Suprapubic skin (tissue), 4 donors: ENCODE measurements around the gene C22orf15. TPM values are rescaled to one million over a fixed set of nuclear protein-coding genes. Genes with fewer than 3 reads are reported as not detected.

Experiments used
- DNase-seq, 2 donors: peaks; one replicate each; pipeline ENCODE4 v3.0.0-alpha.2; 2019; ENCODE audit warnings: low spot score in 2 of 2
- H3K27ac ChIP-seq: fragments of 200-600 bp; sonication (generic); one replicate; pipeline ENCODE4 v1.5.1; 2019
- H3K27me3 ChIP-seq: fragments of 200-600 bp; sonication (generic); one replicate; pipeline ENCODE4 v1.5.1; 2019
- H3K36me3 ChIP-seq: fragments of 200-600 bp; sonication (generic); one replicate; pipeline ENCODE4 v1.5.1; 2019
- H3K4me1 ChIP-seq: fragments of 200-600 bp; sonication (generic); one replicate; pipeline ENCODE4 v1.5.1; 2019
- H3K4me3 ChIP-seq: fragments of 200-600 bp; sonication (generic); one replicate; pipeline ENCODE4 v1.5.1; 2019; ENCODE audit warnings: mild to moderate bottlenecking
- H3K9me3 ChIP-seq: fragments of 200-600 bp; sonication (generic); one replicate; pipeline ENCODE4 v1.5.1; 2019
- EP300 ChIP-seq: sonication (generic); formaldehyde crosslinking; IDR thresholded peaks from one replicate; pipeline ENCODE4 v1.6.1; 2017; ENCODE audit warnings: antibody characterized with exemption
- POLR2A ChIP-seq, 2 donors: fragments of 450-650 bp; IDR thresholded peaks; one replicate each; pipeline ENCODE4 v1.6.1; 2017; ENCODE audit warnings: antibody characterized with exemption in 2 of 2, mild to moderate bottlenecking in 2 of 2, moderate library complexity in 2 of 2
- POLR2AphosphoS5 ChIP-seq, 3 donors: sonication (generic); formaldehyde crosslinking; IDR thresholded peaks; one replicate each; pipeline ENCODE4 v1.6.1; 2017; ENCODE audit warnings: antibody characterized with exemption in 3 of 3
- WGBS: methylation state at CpG from one replicate; pipeline ENCODE4 v1.1.5; 2018; 5-methylcytosine and 5-hydroxymethylcytosine counted together
- total RNA-seq, 4 donors: library from RNA; depleted of rRNA; stranded (reverse); fragments of >200 nt; gene quantifications; one replicate each; pipeline ENCODE4 v1.1.0, GENCODE V29; 2016
- TF ChIP-seq, protein P1 (sequence below), 2 donors: fragments of 200-600 bp in 1 of 2; fragments of 450-650 bp in 1 of 2; sonication (generic) in 1 of 2; IDR thresholded peaks; one replicate each; pipeline ENCODE4 v1.5.1; 2016 to 2019; ENCODE audit warnings: antibody characterized with exemption in 2 of 2, mild to moderate bottlenecking in 1 of 2, moderate library complexity in 1 of 2

C22orf15 gene
- total RNA-seq, 4 donors from 2014 or later = not detected

- no peaks in the 10 kb centered on the region for H3K9me3 ChIP-seq
- no peak overlapping the region for H3K27ac ChIP-seq
- H3K4me1 ChIP-seq = peaks cover 41% of the 10 kb centered on the region
- no peak for DNase-seq
- 91% methylated on average over 3 of the region's 3 CpGs for WGBS
- H3K4me3 ChIP-seq = no peak overlapping the region
- TF ChIP-seq POLR2A (IDR thresholded peaks at IDR 0.05) (no peak), EP300 (no peak), POLR2AphosphoS5 (IDR thresholded peaks at IDR 0.05) (no peak)
- TF ChIP-seq, protein P1, sequence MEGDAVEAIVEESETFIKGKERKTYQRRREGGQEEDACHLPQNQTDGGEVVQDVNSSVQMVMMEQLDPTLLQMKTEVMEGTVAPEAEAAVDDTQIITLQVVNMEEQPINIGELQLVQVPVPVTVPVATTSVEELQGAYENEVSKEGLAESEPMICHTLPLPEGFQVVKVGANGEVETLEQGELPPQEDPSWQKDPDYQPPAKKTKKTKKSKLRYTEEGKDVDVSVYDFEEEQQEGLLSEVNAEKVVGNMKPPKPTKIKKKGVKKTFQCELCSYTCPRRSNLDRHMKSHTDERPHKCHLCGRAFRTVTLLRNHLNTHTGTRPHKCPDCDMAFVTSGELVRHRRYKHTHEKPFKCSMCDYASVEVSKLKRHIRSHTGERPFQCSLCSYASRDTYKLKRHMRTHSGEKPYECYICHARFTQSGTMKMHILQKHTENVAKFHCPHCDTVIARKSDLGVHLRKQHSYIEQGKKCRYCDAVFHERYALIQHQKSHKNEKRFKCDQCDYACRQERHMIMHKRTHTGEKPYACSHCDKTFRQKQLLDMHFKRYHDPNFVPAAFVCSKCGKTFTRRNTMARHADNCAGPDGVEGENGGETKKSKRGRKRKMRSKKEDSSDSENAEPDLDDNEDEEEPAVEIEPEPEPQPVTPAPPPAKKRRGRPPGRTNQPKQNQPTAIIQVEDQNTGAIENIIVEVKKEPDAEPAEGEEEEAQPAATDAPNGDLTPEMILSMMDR (IDR thresholded peaks at IDR 0.05) = no peak
- H3K36me3 ChIP-seq = no peaks in the 10 kb centered on the region
- H3K27me3 ChIP-seq = no peaks in the 10 kb centered on the region
These were observed 13.1 kb downstream of the C22orf15 start for GRCh38 chr22:23775779-23776375.

DNA sequence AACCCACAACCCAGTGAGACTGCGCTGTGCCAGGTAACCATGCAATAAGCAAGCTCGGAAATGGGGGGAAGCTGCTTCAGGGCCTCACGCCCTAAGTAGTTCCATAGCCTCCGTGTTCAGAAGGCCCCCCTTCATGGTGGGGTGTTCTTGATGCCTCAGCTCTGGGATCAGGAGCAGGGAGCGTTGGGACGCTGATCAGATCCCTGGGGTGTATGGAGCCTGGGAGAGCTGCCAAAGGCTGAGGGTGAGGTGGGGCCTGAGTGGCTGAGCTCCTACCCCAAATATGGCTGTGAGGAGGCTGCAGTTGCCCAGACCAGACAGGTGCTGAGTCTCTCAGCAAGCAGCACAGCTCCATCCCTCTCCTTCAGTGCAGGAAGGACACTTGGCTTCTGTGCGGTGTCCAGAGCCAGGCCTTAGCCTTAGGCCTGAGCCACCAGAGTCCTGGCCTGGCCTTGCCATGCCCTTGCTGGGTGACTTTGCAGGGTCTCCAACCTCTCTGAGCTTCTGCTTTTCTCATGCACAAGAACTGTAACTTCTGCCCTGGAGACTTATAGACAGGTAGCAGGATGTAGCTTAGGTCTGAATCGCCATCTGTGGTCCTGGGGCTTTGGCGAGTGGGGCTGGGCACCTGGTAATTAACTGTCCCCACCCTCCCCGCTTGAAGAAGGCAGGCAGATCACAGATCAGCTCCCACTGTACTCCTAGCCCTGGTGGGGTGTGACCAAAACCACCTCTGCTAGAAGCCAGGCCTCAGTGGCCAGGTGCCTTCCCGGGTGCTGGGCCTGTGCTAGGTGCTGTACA, 15.2 kb downstream of the C22orf15 start:
- TF ChIP-seq, protein P1 (IDR thresholded peaks at IDR 0.05) = no peak
- TF ChIP-seq POLR2A (IDR thresholded peaks at IDR 0.05) (no peak), POLR2AphosphoS5 (IDR thresholded peaks at IDR 0.05) (no peak), EP300 (no peak)
- DNase-seq = no peak
- H3K36me3 ChIP-seq = no peaks in the 10 kb centered on the region
- no peaks in the 10 kb centered on the region for H3K27me3 ChIP-seq
- WGBS = 81% methylated on average over 6 of the region's 11 CpGs
- H3K4me3 ChIP-seq = no peak overlapping the region
- H3K9me3 ChIP-seq = no peaks in the 10 kb centered on the region
- peaks cover 38% of the 10 kb centered on the region for H3K4me1 ChIP-seq
- H3K27ac ChIP-seq = no peak overlapping the region

GRCh38 chr22:23778577-23778900, 15.7 kb downstream of the C22orf15 start:
- Histone ChIP-seq H3K4me1 (peaks cover 33% of the 10 kb centered on the region), H3K27me3 (no peaks in the 10 kb centered on the region), H3K27ac (no peak overlapping the region), H3K9me3 (no peaks in the 10 kb centered on the region), H3K4me3 (no peak overlapping the region), H3K36me3 (no peaks in the 10 kb centered on the region)
- TF ChIP-seq POLR2A (IDR thresholded peaks at IDR 0.05) (no peak), POLR2AphosphoS5 (IDR thresholded peaks at IDR 0.05) (no peak), EP300 (no peak)
- TF ChIP-seq, protein P1 (IDR thresholded peaks at IDR 0.05) = no peak
- DNase-seq = no peak
- WGBS = 53% methylated on average over 3 of the region's 3 CpGs

GRCh38 chr22:23779083-23779482, 16.3 kb downstream of the C22orf15 start:
- TF ChIP-seq POLR2AphosphoS5 (IDR thresholded peaks at IDR 0.05) = no peak
- TF ChIP-seq, protein P1 (IDR thresholded peaks at IDR 0.05) = no peak
- TF ChIP-seq EP300 = no peak
- no peak for TF ChIP-seq POLR2A (IDR thresholded peaks at IDR 0.05)
- no peaks in the 10 kb centered on the region for H3K36me3 ChIP-seq
- no peak overlapping the region for H3K27ac ChIP-seq
- no peaks in the 10 kb centered on the region for H3K9me3 ChIP-seq
- no peak for DNase-seq
- no peaks in the 10 kb centered on the region for H3K27me3 ChIP-seq
- no peak overlapping the region for H3K4me3 ChIP-seq
- H3K4me1 ChIP-seq = peaks cover 29% of the 10 kb centered on the region
- WGBS = 80% methylated on average over 1 of the region's 16 CpGs

DNA sequence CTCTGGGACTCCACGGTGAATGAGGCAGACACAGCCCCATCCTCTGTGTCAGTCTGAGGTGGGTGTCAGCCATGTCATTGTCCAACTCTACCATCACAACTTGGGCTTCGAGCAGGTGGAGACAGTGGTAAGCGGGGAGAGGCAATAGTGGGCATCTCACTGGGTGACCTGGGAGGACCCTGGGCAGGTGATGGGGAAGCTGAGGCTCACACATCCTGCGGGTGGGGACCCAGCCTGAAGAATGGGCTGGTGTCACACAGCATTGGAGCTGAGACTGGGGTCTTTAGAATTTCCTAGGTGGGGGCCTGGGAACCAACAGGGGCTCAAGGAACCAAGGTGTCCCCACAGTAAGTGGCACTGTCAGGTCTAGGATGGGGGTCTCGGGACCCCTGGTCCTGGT, 16.9 kb downstream of the C22orf15 start:
- Histone ChIP-seq H3K36me3 (no peaks in the 10 kb centered on the region), H3K9me3 (no peaks in the 10 kb centered on the region), H3K4me1 (peaks cover 22% of the 10 kb centered on the region), H3K27me3 (no peaks in the 10 kb centered on the region), H3K27ac (no peak overlapping the region), H3K4me3 (no peak overlapping the region)
- DNase-seq = no peak
- TF ChIP-seq, protein P1 (IDR thresholded peaks at IDR 0.05) = no peak
- TF ChIP-seq POLR2A (IDR thresholded peaks at IDR 0.05) (no peak), POLR2AphosphoS5 (IDR thresholded peaks at IDR 0.05) (no peak), EP300 (no peak)
- 100% methylated on average over 5 of the region's 5 CpGs for WGBS
